Immature natural killer cell (primary cell): ENCODE data around the gene TSPAN16. TPM values are rescaled to one million over a fixed set of nuclear protein-coding genes. Genes with fewer than 3 reads are reported as not detected.
"Not testable (repeated sequence)": the region's sequence is repeated elsewhere in the genome, so short reads cannot be mapped to it uniquely, and the experiment has no call there.

Source experiments
- DNase-seq, 3 donors: peaks; one replicate each; pipeline ENCODE4 v3.0.0; 2022; ENCODE audit warnings: mixed read lengths in 1 of 3
- H3K27ac Mint-ChIP-seq, 6 donors: one replicate each; pipeline ENCODE4 v1.8.0; 2020; ENCODE audit warnings: mixed read lengths in 6 of 6, mild to moderate bottlenecking in 5 of 6, inconsistent platforms in 4 of 6, moderate library complexity in 3 of 6
- H3K27me3 Mint-ChIP-seq, 3 donors: one replicate each; pipeline ENCODE4 v1.8.0; 2020 to 2021; ENCODE audit warnings: low read depth in 3 of 3, mild to moderate bottlenecking in 3 of 3, mixed read lengths in 3 of 3, moderate library complexity in 3 of 3, inconsistent platforms in 1 of 3
- H3K36me3 Mint-ChIP-seq, 3 donors: one replicate each; pipeline ENCODE4 v1.8.0; 2020; ENCODE audit warnings: mixed read lengths in 3 of 3, inconsistent platforms in 2 of 3, mild to moderate bottlenecking in 2 of 3
- H3K4me1 Mint-ChIP-seq, 2 donors: one replicate each; pipeline ENCODE4 v1.8.0; 2020; ENCODE audit warnings: inconsistent platforms in 2 of 2, mild to moderate bottlenecking in 2 of 2, mixed read lengths in 2 of 2, moderate library complexity in 1 of 2
- H3K4me3 Mint-ChIP-seq, 5 donors: one replicate each; pipeline ENCODE4 v1.8.0; 2020; ENCODE audit warnings: mild to moderate bottlenecking in 5 of 5, mixed read lengths in 5 of 5, inconsistent platforms in 3 of 5, moderate library complexity in 3 of 5
- H3K9me3 Mint-ChIP-seq, 6 donors: one replicate each; pipeline ENCODE4 v1.8.0; 2020; ENCODE audit warnings: mild to moderate bottlenecking in 6 of 6, mixed read lengths in 6 of 6, inconsistent platforms in 4 of 6, moderate library complexity in 3 of 6
- polyA plus RNA-seq, 3 donors: library from polyadenylated mRNA; unstranded; fragments of 300-500 nt; fragmentation: Illumina TruSeq; gene quantifications; one replicate each; pipeline ENCODE4 v1.2.3, GENCODE V29; 2021

TSPAN16 gene
- polyA plus RNA-seq, 3 donors from 2014 or later: not detected

DNA sequence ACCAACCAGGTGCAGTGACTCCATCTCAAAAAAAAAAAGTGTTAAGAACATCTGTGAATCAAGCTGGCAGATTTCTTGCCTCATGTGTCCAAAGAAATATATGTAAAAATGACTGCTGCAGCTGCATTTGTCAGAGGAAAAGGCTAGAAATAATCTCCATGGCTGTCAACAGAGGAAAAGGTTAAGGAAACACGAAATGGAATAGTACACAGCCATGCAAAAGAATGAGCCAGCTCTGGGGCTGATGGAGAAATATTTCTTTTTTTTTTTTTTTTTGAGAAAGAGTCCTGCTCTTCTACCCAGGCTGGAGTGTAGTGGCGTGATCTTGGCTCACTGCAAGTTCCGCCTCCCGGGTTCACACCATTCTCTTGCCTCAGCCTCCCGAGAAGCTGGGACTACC lies 36.9 kb downstream of the TSPAN16 start:
- Mint-ChIP-seq H3K9me3 (peaks cover 0 to 2% (median 0%) of the 10 kb centered on the region in 6 donors), H3K4me3 (no peak overlapping the region), H3K36me3 (peaks cover 13 to 15% (median 15%) of the 10 kb centered on the region in 3 donors), H3K27me3 (peaks cover 0 to 2% (median 0%) of the 10 kb centered on the region in 3 donors), H3K27ac (no peak overlapping the region), H3K4me1 (peaks cover 10 to 12% of the 10 kb centered on the region in 2 donors)
- DNase-seq: no peak

DNA sequence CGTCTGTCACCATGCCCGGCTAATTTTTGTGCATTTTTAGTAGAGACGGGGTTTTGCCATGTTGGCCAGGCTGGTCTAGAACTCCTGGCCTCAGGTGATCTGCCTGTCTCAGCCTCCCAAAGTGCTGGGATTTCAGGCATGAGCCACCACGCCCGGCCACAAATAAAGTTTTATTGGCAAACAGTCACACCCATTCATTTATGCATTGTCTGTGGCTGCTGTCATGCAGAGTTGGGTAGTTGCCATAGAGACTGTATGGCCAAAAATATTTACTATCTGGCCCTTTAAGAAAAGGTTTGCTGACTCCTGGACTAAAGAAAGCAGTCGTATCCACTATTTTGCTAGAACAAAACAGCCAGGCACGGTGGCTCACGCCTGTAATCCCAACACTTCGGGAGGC lies 37.9 kb downstream of the TSPAN16 start:
- H3K4me3 Mint-ChIP-seq, H3K27ac Mint-ChIP-seq, H3K27me3 Mint-ChIP-seq, H3K9me3 Mint-ChIP-seq, DNase-seq: not testable (repeated sequence)
- Mint-ChIP-seq H3K36me3 (peaks cover 13 to 15% (median 15%) of the 10 kb centered on the region in 3 donors), H3K4me1 (peaks cover 21 to 22% of the 10 kb centered on the region in 2 donors)

DNA sequence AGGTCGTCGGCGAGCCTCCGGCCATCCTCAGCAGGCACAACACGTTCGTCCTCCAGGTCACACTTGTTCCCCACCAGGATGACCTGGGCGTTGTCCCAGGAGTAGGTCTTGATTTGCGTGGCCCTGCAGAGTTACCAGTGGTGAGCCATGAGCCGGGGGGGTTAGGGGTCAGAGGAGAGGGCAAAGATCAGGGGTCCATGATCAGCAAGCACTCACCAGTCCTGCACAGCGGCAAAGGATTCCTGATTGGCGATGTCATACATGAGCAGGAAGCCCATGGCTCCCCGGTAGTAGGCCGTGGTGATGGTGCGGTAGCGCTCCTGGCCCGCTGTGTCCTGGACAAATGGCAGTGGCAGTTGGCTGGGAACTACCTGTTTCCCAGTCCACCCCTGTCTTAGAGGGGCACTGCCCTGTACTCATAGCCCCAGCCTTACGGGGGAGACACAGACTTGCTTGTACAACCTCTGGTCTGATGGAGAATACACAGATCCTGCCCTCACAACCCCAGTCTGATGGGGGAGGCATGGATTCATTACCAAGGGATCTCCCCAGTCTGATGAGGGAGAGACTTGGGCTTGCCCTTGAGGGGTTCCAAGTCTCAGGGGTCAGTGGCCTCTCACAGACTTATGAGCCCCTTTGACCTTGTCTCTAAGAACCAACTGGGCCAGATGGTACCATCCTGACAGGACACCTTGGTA lies 39.6 kb downstream of the TSPAN16 start:
- Mint-ChIP-seq H3K36me3 (peaks cover 12 to 15% (median 13%) of the 10 kb centered on the region in 3 donors), H3K4me1 (peaks cover 29 to 32% of the 10 kb centered on the region in 2 donors), H3K27me3 (peaks cover 0 to 2% (median 0%) of the 10 kb centered on the region in 3 donors), H3K9me3 (peaks cover 0 to 2% (median 0%) of the 10 kb centered on the region in 6 donors), H3K4me3 (no peak overlapping the region), H3K27ac (no peak overlapping the region)
- no peak for DNase-seq

DNA sequence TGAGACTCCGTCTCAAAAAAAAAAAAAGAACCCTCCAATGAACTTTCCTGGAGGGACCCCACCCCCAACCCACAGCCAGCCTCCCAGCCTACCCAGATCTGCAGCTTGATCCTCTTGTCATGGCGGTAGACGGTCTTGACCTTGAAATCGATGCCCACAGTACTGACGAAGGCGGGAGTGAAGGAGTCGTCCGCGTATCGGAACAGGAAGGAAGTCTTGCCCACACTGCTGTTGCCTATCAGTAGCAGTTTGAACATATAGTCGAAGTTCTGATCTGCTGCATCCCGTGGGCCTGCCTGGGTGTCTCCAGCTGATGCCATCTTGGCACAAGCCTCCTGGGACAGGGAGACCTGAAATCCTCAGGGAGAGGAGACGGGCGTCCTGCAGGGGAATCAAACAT lies 41.1 kb downstream of the TSPAN16 start:
- peak in 1 of 3 donors; percentile 23 for DNase-seq

DNA sequence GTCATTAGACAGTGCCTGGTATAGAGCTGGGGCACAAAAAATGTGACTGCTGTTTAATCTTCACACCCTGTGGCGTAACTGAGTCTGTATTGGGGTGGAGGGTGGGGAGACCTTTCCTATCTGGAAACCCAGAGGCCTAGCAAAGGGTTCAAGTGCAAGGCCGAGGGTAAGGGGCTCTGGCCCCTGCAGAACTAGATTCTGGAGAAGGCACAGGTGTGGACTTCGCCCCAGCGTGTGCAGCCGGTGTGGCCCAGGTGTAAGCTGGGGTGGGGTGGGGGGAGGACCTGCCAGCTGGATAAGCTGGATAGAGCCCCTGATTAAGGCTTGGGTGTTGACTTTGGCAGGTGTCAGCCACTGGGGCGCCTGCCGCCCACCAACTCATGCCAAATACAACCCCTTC lies 42.2 kb downstream of the TSPAN16 start:
- Mint-ChIP-seq H3K4me3 (peak overlapping the region; percentile 9 to 66 (median 48)), H3K4me1 (peaks cover 29 to 32% of the 10 kb centered on the region in 2 donors), H3K27ac (peak overlapping the region in 4 of 6 donors; percentile 23 to 74 (median 64)), H3K9me3 (peaks cover 0 to 2% (median 0%) of the 10 kb centered on the region in 6 donors), H3K27me3 (peaks cover 0 to 2% (median 1%) of the 10 kb centered on the region in 3 donors), H3K36me3 (peaks cover 12 to 15% (median 13%) of the 10 kb centered on the region in 3 donors)
- no peak for DNase-seq

More for the DNA sequence above, 41.1 kb downstream of the TSPAN16 start:
- H3K27me3 Mint-ChIP-seq: peaks cover 0 to 3% (median 0%) of the 10 kb centered on the region in 3 donors
- H3K4me3 Mint-ChIP-seq: peak overlapping the region; percentile 48 to 66 (median 56)
- H3K4me1 Mint-ChIP-seq: peaks cover 29 to 32% of the 10 kb centered on the region in 2 donors
- peaks cover 0 to 2% (median 0%) of the 10 kb centered on the region in 6 donors for H3K9me3 Mint-ChIP-seq
- H3K36me3 Mint-ChIP-seq: peaks cover 12 to 15% (median 13%) of the 10 kb centered on the region in 3 donors
- H3K27ac Mint-ChIP-seq: peak overlapping the region; percentile 50 to 78 (median 65)

DNA sequence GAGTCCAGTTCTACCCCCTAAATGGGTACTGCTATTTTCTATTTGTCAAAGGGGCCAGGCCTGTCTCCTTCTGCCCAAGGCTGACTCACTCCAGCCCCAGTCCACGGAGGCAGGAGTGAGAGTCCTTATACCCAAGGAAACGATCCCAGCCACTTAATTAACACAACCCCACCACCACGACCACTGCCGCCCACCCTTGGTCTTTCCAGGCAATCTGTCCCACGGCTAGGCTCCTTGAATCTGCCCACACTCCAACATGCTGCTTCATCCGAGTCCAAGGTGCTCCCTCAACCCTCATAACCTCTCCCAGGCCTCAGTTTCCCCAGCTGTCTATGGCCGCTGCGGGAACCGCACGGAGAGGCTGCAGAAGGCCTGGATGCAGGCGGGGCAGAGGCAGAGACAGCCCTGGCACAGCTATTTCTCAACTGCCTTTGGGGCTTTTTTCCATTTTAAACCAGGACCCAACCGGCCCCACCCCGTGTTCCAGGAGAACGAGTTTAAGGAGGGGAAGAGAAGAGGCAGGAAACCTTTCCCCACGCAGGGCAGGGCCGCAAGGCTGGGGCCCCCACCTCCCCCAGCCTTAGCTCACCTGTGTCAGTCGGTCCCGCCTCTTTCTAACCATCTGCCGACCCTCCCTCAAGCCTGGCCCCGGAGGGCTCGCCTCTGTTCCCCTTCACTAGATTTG lies 42.8 kb downstream of the TSPAN16 start:
- H3K36me3 Mint-ChIP-seq: peaks cover 8 to 15% (median 12%) of the 10 kb centered on the region in 3 donors
- peak overlapping the region; percentile 2 to 74 (median 20) for H3K27ac Mint-ChIP-seq
- H3K9me3 Mint-ChIP-seq: peaks cover 0 to 2% (median 0%) of the 10 kb centered on the region in 6 donors
- peaks cover 29 to 32% of the 10 kb centered on the region in 2 donors for H3K4me1 Mint-ChIP-seq
- peak overlapping the region; percentile 49 to 83 (median 80) for H3K4me3 Mint-ChIP-seq
- no peak for DNase-seq
- H3K27me3 Mint-ChIP-seq: peaks cover 0 to 2% (median 1%) of the 10 kb centered on the region in 3 donors

DNA sequence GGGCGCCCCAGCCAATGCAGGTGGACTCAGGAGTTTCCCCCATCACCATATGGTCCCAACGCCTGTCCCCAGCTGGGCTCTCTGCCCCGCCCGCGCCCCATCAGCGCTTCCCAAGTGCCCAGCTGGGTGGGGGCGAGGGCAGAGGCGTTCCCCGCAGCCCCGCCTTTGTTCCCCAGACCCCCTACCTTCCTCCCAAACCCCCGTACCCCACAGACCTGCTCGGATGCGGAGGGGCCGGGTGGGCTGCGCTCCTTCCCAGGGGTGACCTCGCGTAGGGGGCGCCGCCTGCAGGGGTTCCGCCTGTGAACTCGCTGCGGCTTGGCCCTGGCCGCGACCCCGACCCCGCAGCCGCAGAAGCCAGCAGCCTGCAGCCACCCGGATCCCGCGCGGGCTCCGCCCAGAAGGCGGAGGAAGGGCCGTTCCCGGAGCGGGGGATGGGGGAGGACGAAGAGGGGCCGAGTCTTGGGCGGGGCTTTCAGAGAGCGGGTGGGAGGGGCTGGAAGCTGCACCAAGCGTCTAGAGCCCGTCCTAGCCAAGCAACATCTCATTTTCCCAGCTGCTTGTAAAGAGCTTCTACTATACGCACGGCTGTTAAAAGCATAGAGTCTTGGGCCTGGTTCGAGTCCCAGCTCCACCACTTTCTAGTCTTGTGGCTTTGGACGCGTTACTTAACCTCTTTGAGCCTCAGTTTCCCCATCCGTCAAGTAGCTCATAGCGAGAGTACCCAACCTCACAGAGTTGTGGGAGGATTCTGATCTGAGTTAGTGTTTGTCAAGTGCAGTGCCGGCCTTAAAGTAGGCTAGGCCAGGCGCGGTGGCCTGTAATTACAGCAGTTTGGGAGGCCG lies 43.5 kb downstream of the TSPAN16 start, which contains the start of gene RAB3D:
RAB3D (minus strand) TSS at position 404 of the 845 bp plus-strand sequence. CDS start 2,258 bp downstream, outside the sequence.
- Mint-ChIP-seq H3K27ac (peak within 1 kb of the TSS; percentile 2 to 78 (median 54)), H3K9me3 (peaks cover 0 to 2% (median 0%) of the 10 kb centered on the region in 6 donors), H3K27me3 (peaks cover 0 to 2% (median 1%) of the 10 kb centered on the region in 3 donors), H3K36me3 (peaks cover 6 to 13% (median 8%) of the 10 kb centered on the region in 3 donors), H3K4me3 (peak within 1 kb of the TSS; percentile 78 to 83 (median 80)), H3K4me1 (peaks cover 32 to 34% of the 10 kb centered on the region in 2 donors)
- DNase-seq: peak; percentile 63 to 71 (median 64)

DNA sequence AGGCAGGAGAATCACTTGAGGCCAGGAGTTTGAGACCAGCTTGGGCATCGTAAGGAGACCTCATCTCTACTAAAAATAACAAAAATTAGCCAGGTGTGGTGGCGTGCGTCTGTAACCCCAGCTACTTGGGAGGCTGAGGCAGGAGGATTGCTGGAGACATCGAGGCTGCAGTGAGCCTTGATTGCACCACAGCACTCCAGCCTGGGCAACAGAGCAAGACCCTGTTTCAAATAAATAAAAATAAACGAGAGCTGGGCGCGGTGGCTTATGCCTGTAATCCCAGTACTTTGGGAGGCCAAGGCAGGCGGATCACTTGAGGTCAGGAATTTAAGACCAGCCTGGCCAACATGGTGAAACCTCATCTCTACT lies 44.1 kb downstream of the TSPAN16 start:
- Mint-ChIP-seq H3K4me3 (peak overlapping the region; percentile 78 to 83 (median 80)), H3K36me3 (peaks cover 6 to 12% (median 7%) of the 10 kb centered on the region in 3 donors), H3K4me1 (peaks cover 35 to 36% of the 10 kb centered on the region in 2 donors), H3K27ac (peak overlapping the region in 3 of 6 donors; percentile 34 to 70 (median 39))
- DNase-seq, H3K9me3 Mint-ChIP-seq, H3K27me3 Mint-ChIP-seq: not testable (repeated sequence)

DNA sequence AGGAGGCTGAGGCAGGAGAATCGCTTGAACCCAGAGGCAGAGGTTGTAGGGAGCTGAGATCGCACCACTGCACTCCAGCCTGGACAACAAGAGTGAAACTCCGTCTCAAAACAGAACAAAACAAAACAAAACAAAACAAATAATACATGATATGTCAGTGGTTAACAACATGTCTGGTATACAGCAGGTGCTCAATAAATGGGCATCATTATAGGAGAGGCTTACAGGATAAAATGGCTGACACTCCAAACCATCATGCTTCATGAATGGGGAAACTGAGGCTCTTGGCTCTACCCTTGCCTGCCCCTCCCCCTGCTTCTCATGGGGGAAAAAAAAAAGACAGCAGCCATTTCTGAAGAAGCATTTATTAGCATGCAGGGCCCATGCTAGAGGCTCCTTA lies 46.5 kb downstream of the TSPAN16 start:
- Mint-ChIP-seq H3K4me3 (peak overlapping the region in 1 of 5 donors; percentile 44), H3K9me3 (no peaks in the 10 kb centered on the region), H3K27me3 (peaks cover 8% of the 10 kb centered on the region in 3 donors), H3K4me1 (peaks cover 49 to 52% of the 10 kb centered on the region in 2 donors), H3K36me3 (no peaks in the 10 kb centered on the region), H3K27ac (no peak overlapping the region)
- DNase-seq: no peak

DNA sequence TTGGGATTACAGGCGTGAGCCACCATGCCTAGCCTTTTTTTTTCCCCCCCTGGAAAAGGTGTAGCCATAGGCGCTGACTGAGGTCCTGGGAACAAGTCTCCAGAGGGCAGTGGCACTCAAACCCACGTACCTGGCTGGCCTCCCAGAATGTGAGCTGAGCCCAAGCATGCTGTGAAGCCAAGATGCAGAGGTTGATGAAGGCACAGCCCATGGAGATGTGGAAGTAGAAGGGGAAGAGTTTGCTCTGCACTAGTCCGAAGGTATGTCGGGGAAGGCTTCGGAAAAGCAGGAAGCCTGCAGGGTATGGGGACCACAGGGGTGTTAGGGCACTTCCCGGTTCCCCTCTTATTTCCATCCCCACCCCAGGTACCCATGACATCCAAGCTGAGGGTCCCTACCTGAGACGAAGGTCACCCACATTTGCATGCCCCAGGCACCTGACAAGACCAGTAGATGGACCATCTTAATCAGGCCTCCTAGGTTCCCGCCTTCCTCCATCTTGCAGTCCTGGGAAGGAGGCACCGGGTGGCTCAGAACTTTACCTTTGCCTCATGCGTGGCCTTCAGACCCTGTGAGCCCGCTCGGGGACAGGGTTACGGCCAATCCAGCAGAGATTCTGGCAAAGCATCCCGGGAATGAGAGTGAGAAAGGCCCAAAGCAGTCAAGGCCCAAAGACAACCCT lies 49.3 kb downstream of the TSPAN16 start:
- peaks cover 7 to 9% (median 9%) of the 10 kb centered on the region in 3 donors for H3K36me3 Mint-ChIP-seq

DNA sequence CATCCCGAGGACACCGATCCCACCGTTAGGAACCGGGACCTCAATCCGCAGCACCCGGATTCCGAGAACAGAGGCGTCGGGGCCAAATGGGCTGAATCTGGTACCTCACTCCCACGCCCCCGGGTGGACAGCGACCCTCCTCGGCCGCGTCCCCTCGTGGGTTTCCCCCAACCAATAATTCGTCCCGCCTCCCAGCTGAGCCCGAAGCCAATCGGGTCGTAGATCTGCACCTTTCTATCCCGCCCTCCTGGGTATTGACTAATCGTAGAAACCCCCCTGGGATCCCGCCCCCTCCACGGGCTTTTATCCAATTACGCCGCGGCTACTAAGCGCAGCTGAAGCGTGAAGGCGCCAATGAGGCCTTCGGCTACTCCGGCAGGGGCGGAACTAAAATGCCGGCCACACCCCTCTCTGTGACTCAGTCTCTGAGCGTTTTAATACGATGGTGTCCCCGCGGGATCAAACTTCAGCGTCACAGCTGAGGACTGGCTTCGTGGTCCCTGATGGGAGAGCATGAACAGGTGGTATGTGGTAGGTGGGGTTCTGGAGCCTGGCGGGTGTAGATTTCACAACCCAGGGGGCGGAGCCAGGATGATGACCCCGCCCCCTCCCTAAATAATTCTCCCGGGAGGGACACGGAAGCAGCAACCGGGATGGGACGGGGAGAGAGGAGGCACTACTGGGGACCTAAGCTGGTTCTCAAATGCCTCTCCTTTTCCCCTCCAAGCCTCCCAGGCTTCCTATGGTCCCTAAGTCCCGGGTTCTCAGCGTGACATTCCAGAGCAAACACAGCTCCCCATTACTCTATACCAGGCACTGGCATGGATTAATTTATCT lies 50.4 kb downstream of the TSPAN16 start, which contains the start of the genes CCDC159 and TMEM205:
CCDC159 (plus strand) TSS at position 416 of the 837 bp plus-strand sequence; CDS start at position 504, 88 bp downstream.
TMEM205 (minus strand) TSS at position 165 of the 837 bp plus-strand sequence. CDS start 649 bp downstream, outside the sequence.
- peak; percentile 98 for DNase-seq
- H3K9me3 Mint-ChIP-seq: peaks cover 0 to 6% (median 0%) of the 10 kb centered on the region in 6 donors
- peaks cover 6 to 8% (median 8%) of the 10 kb centered on the region in 3 donors for H3K27me3 Mint-ChIP-seq
- peaks cover 7 to 9% (median 9%) of the 10 kb centered on the region in 3 donors for H3K36me3 Mint-ChIP-seq
- peak within 1 kb of the TSS; percentile 98 to 99 (median 98) for H3K4me3 Mint-ChIP-seq
- peak within 1 kb of the TSS; percentile 91 to 98 (median 93) for H3K27ac Mint-ChIP-seq
- H3K4me1 Mint-ChIP-seq: peaks cover 28% of the 10 kb centered on the region in 2 donors

More for the DNA sequence above, 49.3 kb downstream of the TSPAN16 start:
- Mint-ChIP-seq H3K4me3 (peak overlapping the region; percentile 98 to 99 (median 98)), H3K9me3 (peaks cover 0 to 6% (median 0%) of the 10 kb centered on the region in 6 donors), H3K27me3 (peaks cover 8% of the 10 kb centered on the region in 3 donors), H3K4me1 (peaks cover 28% of the 10 kb centered on the region in 2 donors), H3K27ac (peak overlapping the region; percentile 91 to 98 (median 93))
- no peak for DNase-seq
